Hepatic stellate cell (primary cell): Measurements from ENCODE around the gene AKT2.

Source experiments
- DNase-seq: peaks from one replicate; pipeline ENCODE4 v3.0.0; 2011; ENCODE audit warnings: low spot score

The AKT2 gene

GRCh38 chr19:40184273-40184672 is 100.9 kb downstream of the AKT2 start:
- no peak for DNase-seq
